ENCODE results near the gene PCDHB1.

PCDHB1 gene, protein sequence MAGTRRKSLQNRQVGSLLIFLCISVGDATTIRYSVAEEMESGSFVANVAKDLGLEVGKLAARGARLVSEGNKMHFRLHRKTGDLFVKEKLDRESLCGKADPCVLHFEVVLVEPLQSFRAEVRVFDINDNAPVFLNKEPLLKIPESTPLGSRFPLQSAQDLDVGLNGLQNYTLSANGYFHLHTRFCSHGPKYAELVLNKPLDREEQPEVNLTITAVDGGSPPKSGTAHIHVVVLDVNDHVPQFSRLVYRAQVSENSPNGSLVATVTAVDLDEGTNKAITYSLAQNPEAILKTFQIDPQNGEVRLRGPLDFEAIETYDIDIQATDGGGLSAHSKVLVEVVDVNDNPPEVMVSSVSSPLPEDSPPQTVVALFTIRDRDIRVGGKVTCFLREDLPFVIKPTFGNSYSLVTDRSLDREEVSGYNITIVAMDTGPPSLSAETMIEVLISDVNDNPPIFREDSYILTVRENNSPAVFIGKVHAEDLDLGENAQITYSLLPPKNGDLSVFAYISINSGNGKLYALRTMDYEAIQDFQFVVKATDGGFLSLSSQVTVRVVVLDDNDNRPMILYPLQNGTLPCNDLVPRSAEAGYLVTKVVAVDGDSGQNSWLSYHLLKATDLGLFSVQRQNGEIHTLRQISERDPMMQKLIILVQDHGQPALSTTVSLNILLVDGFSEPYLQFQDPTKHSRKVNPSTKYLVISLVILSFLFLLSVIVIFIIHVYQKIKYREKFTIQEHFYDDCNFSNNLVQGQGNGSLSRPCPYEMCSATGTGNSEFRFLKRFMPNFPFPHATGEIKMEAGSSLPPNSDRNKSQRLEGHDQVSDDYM

DNA sequence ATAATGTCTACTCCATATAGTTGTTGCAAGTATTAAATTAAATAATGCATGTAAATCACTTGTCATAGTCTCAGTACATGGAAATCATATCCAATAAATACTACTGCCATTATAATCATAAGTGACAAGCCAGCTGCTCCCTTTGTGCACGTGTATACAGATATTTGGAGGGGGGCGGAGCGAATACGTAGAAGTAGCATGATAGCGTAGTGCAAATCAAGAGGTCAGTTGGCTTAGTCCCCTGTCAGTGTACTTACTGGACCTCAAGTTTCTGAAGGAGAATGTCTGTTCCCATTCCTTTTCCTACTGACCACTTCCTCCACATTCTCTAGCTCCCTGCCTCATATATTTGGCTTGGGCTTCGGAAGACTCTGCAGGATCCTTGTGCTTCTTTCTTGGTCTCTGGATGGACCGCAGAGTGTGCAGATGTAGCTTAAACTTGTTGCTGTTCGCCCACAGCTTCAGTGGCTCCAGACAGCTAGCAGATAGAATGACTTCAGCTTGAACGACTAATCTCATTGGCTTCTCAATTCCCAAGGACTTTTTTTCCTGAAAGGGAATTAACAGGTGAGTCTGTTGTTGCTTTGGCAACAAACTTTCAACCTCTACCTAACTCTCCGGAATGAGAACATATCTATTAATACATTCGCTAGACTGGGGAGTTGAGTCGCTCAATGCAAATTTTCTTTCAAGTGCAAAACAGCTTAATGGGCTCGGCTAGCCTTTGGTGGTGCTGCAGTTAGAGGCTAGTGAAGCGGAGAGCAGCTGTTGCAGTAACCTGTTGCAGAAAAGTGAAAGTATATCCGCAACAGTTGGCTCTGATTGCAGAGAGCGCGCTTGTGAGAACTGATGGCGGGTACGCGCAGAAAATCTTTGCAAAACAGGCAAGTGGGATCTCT, at the start of gene PCDHB1:
Gene PCDHB1, plus strand, starts transcription at position 753 of the 899 bp plus-strand sequence. Its CDS starts 97 bp downstream, at position 850.
- no peak for DNase-seq (ENCODE audit: low spot score)

DNA sequence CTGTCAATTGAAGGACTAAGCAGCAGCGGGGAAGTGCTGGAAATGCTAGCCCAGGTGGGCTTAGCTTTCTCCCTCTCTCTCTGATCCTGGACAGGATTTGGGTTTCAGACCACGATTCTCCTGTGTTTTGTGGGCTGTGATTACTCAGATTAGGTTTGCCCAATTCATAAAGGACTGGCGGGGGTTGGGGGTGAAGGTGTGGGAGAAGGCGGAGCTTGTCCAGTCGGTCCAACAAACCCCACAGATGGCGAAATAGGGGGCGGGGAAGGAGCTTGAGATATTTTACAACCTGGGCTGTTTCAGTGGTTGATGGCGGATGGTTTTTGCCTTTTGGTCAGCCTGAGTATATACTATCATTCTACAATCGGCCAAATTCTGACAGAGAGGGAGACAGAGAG, 49.7 kb upstream of the PCDHB1 start:
- DNase-seq (ENCODE audit: low spot score) = no peak

- no peak for DNase-seq (ENCODE audit: low spot score)
These were observed 49.1 kb upstream of the PCDHB1 start for GRCh38 chr5:141001844-141002604.

GRCh38 chr5:141002605-141002965, 48.6 kb upstream of the PCDHB1 start:
- no peak for DNase-seq (ENCODE audit: low spot score)

- DNase-seq (ENCODE audit: low spot score) = no peak
These were observed 48.1 kb upstream of the PCDHB1 start for GRCh38 chr5:141003031-141003430.

DNA sequence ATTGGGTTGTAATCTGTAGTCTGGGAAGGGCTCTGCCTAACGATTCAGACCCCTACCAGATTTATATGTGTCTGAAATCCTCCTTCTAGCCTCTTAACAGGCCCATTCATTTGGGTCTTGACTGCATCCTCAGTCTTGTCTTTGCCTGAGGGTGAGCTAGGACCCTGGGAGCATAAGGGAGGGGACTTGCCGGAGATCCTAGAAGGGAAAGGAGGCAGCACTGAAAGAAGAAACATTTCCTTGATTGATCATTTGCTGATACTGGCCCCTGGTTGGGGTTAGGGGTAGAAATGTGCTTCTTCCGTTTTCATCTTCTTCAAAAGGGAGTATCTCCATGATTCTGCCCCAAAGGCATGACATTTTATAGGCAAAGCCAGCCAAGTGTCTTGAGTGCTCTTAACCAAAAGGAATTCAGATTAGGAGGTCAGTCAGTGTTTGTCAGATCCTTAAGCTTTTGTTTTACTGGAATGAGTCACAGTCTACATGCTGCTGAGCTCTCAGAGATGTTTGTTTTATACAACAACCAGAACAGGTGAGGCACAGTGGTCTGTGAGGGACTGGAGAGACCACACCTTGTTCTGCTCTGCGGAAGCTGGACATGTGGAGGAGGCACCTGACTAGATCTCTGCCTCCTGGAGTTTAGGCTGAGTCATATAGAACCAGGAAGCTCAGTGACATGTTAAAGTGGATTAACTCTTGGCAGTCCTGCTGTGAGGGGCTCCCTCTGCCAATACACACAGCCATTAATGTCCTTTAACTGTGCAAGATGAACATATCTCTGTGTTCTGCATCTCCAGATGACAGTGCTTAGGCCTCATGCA, 47.2 kb upstream of the PCDHB1 start:
- no peak for DNase-seq (ENCODE audit: low spot score)

DNA sequence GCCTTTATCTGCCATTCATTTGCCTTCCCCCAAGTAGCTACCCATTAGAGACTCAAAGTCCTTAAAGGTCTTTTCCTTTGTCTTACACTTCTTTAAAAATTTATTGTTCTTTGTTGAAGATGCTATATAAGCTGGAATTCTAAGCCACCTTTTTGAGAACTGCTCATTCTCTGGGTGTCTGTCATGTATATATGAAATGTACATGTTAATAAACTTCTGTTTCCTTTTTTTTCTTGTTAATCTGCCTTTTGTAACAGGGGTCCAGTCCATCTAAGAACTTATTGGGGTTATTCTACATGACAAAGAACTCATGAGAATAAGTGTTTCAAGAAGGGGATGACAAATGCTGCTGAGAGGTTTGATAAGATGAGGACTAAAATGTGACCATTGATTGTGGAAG, 43.4 kb upstream of the PCDHB1 start:
- DNase-seq (ENCODE audit: low spot score) = no peak

- DNase-seq (ENCODE audit: low spot score) = no peak
These were observed 41.0 kb upstream of the PCDHB1 start for GRCh38 chr5:141010047-141010793.

- no peak for DNase-seq (ENCODE audit: low spot score)
These were observed 33.2 kb upstream of the PCDHB1 start for GRCh38 chr5:141017943-141018342.

- no peak for DNase-seq (ENCODE audit: low spot score)
These were observed 28.8 kb upstream of the PCDHB1 start for GRCh38 chr5:141022384-141022783.

GRCh38 chr5:141031006-141031405, 20.2 kb upstream of the PCDHB1 start:
- DNase-seq (ENCODE audit: low spot score) = no peak

GRCh38 chr5:141032626-141033025, 18.5 kb upstream of the PCDHB1 start:
- no peak for DNase-seq (ENCODE audit: low spot score)

DNA sequence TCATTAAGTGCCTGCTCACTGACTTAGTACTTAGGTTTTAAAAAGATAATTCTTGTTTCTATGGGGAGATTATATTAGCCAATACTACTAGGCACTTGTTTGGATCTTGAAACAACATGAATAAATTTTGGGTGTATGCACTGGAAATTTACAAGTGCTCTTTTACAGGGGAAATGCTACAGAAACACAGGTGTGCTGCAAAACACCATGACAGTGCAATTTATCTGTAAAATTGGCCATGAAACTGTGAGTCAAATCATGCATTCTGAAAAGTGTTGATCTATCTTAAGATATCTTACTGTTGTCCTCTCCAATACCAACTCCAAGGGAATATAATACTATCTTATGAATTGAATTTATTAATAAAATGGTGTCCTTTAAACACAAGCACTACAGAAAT, 12.1 kb upstream of the PCDHB1 start:
- no peak for DNase-seq (ENCODE audit: low spot score)

DNA sequence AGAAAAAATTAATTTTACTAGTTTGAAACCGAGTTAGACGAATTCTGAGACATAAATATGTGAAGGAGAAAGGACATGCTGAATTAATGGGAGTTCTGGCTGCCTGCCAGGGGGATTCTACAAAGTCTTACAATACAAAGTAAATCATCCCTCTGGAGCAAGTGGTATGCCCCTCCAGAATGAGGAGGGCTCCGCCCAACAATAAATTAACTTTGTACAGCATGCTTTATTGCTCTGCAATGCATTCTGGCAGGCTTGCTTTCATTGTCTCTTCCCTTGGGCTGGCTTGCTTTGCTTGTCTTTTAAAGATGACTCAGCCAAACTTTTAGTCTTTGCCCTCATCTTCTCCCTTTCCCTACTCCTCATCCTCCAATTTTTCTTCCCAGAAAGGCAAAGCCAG, 11.7 kb upstream of the PCDHB1 start:
- DNase-seq (ENCODE audit: low spot score) = peak; percentile 2

DNA sequence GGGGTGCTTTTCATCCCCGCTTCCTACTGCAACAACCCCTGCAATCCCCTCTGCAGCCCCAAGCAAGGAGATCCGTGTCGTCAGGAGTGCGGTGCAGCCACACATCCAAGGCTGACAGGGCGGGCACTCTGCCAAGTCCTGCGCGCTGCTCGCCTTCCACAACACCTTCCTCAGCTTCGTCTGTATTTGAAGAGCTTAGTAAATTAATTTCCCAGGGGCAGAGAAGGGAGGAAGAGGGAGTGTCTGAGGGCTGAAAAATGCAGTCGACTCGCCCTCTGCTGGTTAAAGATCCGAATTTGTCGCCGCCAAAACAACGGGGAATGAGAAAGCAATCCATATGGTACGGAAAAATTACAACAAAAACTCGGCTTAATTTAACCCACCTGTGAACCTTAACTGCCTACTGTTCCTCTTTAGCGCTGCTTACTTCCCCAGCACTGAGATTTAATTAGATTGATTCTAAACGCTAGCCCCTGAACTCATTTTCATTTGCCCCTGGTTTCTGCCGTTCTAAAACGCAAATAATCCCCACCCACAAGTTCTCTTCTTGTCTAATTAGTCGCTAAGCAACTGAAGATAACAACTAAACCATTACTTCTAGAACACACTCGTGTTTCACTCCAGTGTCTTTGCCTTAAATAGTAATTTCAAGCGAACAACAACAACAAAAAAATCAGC, 10.9 kb upstream of the PCDHB1 start:
- DNase-seq (ENCODE audit: low spot score) = peak; percentile 80

- DNase-seq (ENCODE audit: low spot score) = peak; percentile 98
These were observed 10.3 kb upstream of the PCDHB1 start for GRCh38 chr5:141040771-141041426.

- DNase-seq (ENCODE audit: low spot score) = no peak
These were observed 9.8 kb upstream of the PCDHB1 start for GRCh38 chr5:141041427-141041785.

- no peak for DNase-seq (ENCODE audit: low spot score)
These were observed 8.6 kb upstream of the PCDHB1 start for GRCh38 chr5:141042555-141042954.

DNA sequence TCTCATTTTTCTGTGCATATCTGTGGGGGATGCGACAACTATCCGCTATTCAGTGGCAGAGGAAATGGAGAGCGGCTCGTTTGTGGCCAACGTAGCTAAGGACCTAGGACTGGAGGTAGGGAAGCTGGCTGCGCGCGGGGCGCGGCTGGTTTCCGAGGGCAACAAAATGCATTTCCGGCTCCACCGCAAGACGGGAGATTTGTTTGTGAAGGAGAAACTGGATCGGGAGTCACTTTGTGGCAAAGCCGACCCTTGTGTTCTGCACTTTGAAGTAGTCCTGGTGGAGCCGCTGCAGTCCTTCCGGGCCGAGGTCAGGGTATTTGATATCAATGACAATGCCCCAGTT, 320 bp downstream of the PCDHB1 start:
- no peak for DNase-seq (ENCODE audit: low spot score)

Measured in putamen (tissue), 1 donor.